ENCODE data around the gene PTGS2. TPM values are rescaled to one million over a fixed set of nuclear protein-coding genes. Genes with fewer than 3 reads are reported as not detected.

Gene PTGS2
- total RNA-seq, 1 experiment from 2014 or later, result 0.20 TPM

DNA sequence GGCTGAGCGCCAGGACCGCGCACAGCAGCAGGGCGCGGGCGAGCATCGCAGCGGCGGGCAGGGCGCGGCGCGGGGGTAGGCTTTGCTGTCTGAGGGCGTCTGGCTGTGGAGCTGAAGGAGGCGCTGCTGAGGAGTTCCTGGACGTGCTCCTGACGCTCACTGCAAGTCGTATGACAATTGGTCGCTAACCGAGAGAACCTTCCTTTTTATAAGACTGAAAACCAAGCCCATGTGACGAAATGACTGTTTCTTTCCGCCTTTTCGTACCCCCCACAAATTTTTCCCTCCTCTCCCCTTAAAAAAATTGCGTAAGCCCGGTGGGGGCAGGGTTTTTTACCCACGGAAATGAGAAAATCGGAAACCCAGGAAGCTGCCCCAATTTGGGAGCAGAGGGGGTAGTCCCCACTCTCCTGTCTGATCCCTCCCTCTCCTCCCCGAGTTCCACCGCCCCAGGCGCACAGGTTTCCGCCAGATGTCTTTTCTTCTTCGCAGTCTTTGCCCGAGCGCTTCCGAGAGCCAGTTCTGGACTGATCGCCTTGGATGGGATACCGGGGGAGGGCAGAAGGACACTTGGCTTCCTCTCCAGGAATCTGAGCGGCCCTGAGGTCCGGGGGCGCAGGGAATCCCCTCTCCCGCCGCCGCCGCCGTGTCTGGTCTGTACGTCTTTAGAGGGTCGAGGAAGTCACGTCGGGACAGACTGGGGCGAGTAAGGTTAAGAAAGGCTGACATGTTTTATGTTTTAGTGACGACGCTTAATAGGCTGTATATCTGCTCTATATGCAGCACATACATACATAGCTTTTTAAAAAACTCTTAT is at the start of gene PTGS2 (continued):
- TF ChIP-seq RELA (CRISPR knock-in tag; IDR thresholded peaks at IDR 0.05; ENCODE audit: borderline replicate concordance) (no peak), ZNF512 (CRISPR knock-in tag; IDR thresholded peaks at IDR 0.05; ENCODE audit: borderline replicate concordance) (no peak), ZMAT4 (CRISPR knock-in tag; IDR thresholded peaks at IDR 0.05) (no peak)
- TF ChIP-seq, protein P1, sequence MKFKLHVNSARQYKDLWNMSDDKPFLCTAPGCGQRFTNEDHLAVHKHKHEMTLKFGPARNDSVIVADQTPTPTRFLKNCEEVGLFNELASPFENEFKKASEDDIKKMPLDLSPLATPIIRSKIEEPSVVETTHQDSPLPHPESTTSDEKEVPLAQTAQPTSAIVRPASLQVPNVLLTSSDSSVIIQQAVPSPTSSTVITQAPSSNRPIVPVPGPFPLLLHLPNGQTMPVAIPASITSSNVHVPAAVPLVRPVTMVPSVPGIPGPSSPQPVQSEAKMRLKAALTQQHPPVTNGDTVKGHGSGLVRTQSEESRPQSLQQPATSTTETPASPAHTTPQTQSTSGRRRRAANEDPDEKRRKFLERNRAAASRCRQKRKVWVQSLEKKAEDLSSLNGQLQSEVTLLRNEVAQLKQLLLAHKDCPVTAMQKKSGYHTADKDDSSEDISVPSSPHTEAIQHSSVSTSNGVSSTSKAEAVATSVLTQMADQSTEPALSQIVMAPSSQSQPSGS (CRISPR knock-in tag; IDR thresholded peaks at IDR 0.05; ENCODE audit: borderline replicate concordance, low read depth), result no peak

DNA sequence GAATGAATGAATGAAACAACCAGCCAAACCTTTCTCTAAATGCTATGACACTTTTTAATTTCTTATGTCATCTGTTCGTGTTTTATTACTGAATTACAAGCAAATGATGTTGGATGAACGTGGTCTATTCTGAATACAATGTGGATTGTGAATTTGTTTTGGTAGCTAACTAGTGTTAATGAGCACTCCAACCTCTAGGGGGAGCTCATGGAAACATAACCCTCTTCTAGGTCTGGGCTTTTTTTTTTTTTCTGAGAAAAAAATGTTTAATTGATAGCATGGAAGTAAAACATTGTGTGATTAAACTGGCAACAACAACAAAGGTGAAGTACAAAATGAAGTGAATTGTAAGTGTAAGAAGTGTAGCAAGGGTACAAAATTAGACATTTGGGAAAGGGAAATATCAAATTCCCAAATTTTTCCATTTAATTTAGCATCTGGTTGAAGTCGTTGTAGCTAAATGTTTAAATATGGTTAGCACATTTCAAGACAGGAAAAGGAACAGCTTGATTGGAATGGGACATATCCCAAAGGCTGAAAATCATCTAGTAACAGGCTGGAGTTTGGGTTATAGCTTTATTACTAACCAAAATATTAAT is 42.6 kb upstream of the PTGS2 start:
- no peak overlapping the region for H3K4me3 Mint-ChIP-seq
- H3K27me3 Mint-ChIP-seq (ENCODE audit: low read depth), result no peaks in the 10 kb centered on the region
- ChIA-PET POLR2A (interaction anchor here (1.0 kb wide), 1 partner anchor 39 kb away, joined by 3 read pairs; no protein-coding TSS in a partner anchor), CTCF (interaction anchor here (0.5 to 1.8 kb wide), 34 partner anchors 10 to 1416 kb away, joined by 3 to 10 read pairs (median 4); partner anchors contain the start of gene PTGS2)
- TF ChIP-seq, protein P2, sequence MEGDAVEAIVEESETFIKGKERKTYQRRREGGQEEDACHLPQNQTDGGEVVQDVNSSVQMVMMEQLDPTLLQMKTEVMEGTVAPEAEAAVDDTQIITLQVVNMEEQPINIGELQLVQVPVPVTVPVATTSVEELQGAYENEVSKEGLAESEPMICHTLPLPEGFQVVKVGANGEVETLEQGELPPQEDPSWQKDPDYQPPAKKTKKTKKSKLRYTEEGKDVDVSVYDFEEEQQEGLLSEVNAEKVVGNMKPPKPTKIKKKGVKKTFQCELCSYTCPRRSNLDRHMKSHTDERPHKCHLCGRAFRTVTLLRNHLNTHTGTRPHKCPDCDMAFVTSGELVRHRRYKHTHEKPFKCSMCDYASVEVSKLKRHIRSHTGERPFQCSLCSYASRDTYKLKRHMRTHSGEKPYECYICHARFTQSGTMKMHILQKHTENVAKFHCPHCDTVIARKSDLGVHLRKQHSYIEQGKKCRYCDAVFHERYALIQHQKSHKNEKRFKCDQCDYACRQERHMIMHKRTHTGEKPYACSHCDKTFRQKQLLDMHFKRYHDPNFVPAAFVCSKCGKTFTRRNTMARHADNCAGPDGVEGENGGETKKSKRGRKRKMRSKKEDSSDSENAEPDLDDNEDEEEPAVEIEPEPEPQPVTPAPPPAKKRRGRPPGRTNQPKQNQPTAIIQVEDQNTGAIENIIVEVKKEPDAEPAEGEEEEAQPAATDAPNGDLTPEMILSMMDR (IDR thresholded peaks at IDR 0.05), result peak; percentile 60
- TF ChIP-seq NR3C1 (CRISPR knock-in tag; conservative IDR thresholded peaks at IDR 0.05; ENCODE audit: low read depth), result no peak
- no peak for TF ChIP-seq E2F5 (CRISPR knock-in tag; IDR thresholded peaks at IDR 0.05)
- TF ChIP-seq, protein P3, sequence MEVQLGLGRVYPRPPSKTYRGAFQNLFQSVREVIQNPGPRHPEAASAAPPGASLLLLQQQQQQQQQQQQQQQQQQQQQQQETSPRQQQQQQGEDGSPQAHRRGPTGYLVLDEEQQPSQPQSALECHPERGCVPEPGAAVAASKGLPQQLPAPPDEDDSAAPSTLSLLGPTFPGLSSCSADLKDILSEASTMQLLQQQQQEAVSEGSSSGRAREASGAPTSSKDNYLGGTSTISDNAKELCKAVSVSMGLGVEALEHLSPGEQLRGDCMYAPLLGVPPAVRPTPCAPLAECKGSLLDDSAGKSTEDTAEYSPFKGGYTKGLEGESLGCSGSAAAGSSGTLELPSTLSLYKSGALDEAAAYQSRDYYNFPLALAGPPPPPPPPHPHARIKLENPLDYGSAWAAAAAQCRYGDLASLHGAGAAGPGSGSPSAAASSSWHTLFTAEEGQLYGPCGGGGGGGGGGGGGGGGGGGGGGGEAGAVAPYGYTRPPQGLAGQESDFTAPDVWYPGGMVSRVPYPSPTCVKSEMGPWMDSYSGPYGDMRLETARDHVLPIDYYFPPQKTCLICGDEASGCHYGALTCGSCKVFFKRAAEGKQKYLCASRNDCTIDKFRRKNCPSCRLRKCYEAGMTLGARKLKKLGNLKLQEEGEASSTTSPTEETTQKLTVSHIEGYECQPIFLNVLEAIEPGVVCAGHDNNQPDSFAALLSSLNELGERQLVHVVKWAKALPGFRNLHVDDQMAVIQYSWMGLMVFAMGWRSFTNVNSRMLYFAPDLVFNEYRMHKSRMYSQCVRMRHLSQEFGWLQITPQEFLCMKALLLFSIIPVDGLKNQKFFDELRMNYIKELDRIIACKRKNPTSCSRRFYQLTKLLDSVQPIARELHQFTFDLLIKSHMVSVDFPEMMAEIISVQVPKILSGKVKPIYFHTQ (CRISPR knock-in tag; IDR thresholded peaks at IDR 0.05), result no peak
- H3K9me3 Mint-ChIP-seq, result peaks cover 17% of the 10 kb centered on the region
- DNase-seq (ENCODE audit: low spot score) (no peak), ATAC-seq (peak; percentile 74)
- no peaks in the 10 kb centered on the region for H3K4me1 Mint-ChIP-seq
- no peak overlapping the region for H3K27ac Mint-ChIP-seq
- H3K36me3 Mint-ChIP-seq, result no peaks in the 10 kb centered on the region

GRCh38 chr1:186717286-186717685 is 37.1 kb upstream of the PTGS2 start:
- DNase-seq (ENCODE audit: low spot score) (no peak), ATAC-seq (no peak)
- Mint-ChIP-seq H3K27me3 (ENCODE audit: low read depth) (no peaks in the 10 kb centered on the region), H3K4me3 (no peak overlapping the region), H3K27ac (no peak overlapping the region), H3K9me3 (no peaks in the 10 kb centered on the region), H3K4me1 (no peaks in the 10 kb centered on the region), H3K36me3 (no peaks in the 10 kb centered on the region)
- ChIA-PET POLR2A (no interaction called here), CTCF (interaction anchor here (0.9 kb wide), 1 partner anchor 93 kb away, joined by 3 read pairs; no protein-coding TSS in a partner anchor)
- TF ChIP-seq SMAD3 (CRISPR knock-in tag; IDR thresholded peaks at IDR 0.05; ENCODE audit: borderline replicate concordance), result no peak
- no peak for TF ChIP-seq TEAD1 (CRISPR knock-in tag; IDR thresholded peaks at IDR 0.05)
- TF ChIP-seq ZNF263 (CRISPR knock-in tag; IDR thresholded peaks at IDR 0.05; ENCODE audit: low read depth), result no peak
- no peak for TF ChIP-seq NR1H2 (CRISPR knock-in tag; IDR thresholded peaks at IDR 0.05)
- no peak for TF ChIP-seq SMAD4 (CRISPR knock-in tag; IDR thresholded peaks at IDR 0.05)
- no peak for TF ChIP-seq NR2C2 (CRISPR knock-in tag; IDR thresholded peaks at IDR 0.05)
- TF ChIP-seq, protein P4, sequence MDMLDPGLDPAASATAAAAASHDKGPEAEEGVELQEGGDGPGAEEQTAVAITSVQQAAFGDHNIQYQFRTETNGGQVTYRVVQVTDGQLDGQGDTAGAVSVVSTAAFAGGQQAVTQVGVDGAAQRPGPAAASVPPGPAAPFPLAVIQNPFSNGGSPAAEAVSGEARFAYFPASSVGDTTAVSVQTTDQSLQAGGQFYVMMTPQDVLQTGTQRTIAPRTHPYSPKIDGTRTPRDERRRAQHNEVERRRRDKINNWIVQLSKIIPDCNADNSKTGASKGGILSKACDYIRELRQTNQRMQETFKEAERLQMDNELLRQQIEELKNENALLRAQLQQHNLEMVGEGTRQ (CRISPR knock-in tag; IDR thresholded peaks at IDR 0.05), result no peak
- TF ChIP-seq HMGXB4 (CRISPR knock-in tag; IDR thresholded peaks at IDR 0.05), result no peak
- TF ChIP-seq TCF7 (CRISPR knock-in tag; IDR thresholded peaks at IDR 0.05; ENCODE audit: low read depth), result no peak
- no peak for TF ChIP-seq CREM (CRISPR knock-in tag; IDR thresholded peaks at IDR 0.05)

Data from WTC11 (cell line).